NT2/D1 (cell line): ENCODE measurements around the gene CCDC50.

Experiments used
- SUZ12 ChIP-seq: IDR thresholded peaks from 2 replicates; pipeline ENCODE4 v1.6.1; 2011; ENCODE audit not compliant: insufficient read length, insufficient read depth; ENCODE audit errors: extremely low read depth
- YY1 ChIP-seq: IDR thresholded peaks from 2 replicates; pipeline ENCODE4 v1.6.1; 2011; ENCODE audit not compliant: insufficient read length, insufficient read depth
- ZNF274 ChIP-seq: IDR thresholded peaks from 2 replicates; pipeline ENCODE4 v1.6.1; 2011; ENCODE audit warnings: mild to moderate bottlenecking, low read depth, low read length

GRCh38 chr3:191340966-191341365 lies 11.8 kb downstream of the CCDC50 start:
- TF ChIP-seq ZNF274 (no peak), YY1 (no peak), SUZ12 (no peak)
